SK-N-SH (cell line): Measurements from ENCODE around the gene SF3B4. TPM values are rescaled to one million over a fixed set of nuclear protein-coding genes. Genes with fewer than 3 reads are reported as not detected.

ENCODE experiments used
- CTCF ChIA-PET: fragments of 300-600, 350-600 bp; formaldehyde crosslinking; extraction: SDS; loops from one replicate; lab custom pipeline; 2021; lab: Yijun Ruan, JAX
- POLR2A ChIA-PET: fragments of 350-600 bp; sonication (Branson Sonifier 250); formaldehyde crosslinking; extraction: SDS; loops from one replicate; lab custom pipeline; 2020; ENCODE audit warnings: antibody characterized with exemption, inconsistent platforms; lab: Yijun Ruan, JAX
- DNase-seq: peaks from one replicate; pipeline ENCODE4 v3.0.0; 2012
- H2AFZ ChIP-seq: fragments of 200-600 bp; sonication (generic); 2 replicates; pipeline ENCODE4 v1.8.1; 2016; ENCODE audit warnings: antibody characterized with exemption, mild to moderate bottlenecking, low read depth
- H3F3A ChIP-seq: fragments of 200-600 bp; sonication (generic); replicated peaks from 2 replicates; pipeline ENCODE3; 2016; ENCODE audit warnings: antibody characterized with exemption, mild to moderate bottlenecking; ENCODE audit not compliant: insufficient read depth
- H3K27ac ChIP-seq, 2 experiments: fragments of 200-500 bp in 1 of 2; fragments of 200-600 bp in 1 of 2; sonication (Bioruptor generic) in 1 of 2; sonication (generic), shearing (Covaris generic) in 1 of 2; 2 replicates each; pipeline versions ENCODE4 v1.5.1 to v1.6.1; 2014 to 2016; ENCODE audit warnings: low read depth in 2 of 2, inconsistent platforms in 1 of 2, low read length in 1 of 2, mild to moderate bottlenecking in 1 of 2, mixed read lengths in 1 of 2
- H3K27me3 ChIP-seq: fragments of 200-600 bp; sonication (generic), shearing (Covaris generic); 2 replicates; pipeline ENCODE4 v1.6.1; 2016; ENCODE audit warnings: mixed run types; ENCODE audit not compliant: insufficient read depth
- H3K36me3 ChIP-seq, 2 experiments: fragments of 200-500 bp in 1 of 2; fragments of 200-600 bp in 1 of 2; sonication (Bioruptor generic) in 1 of 2; sonication (generic) in 1 of 2; replicated peaks in 1 of 2; 2 replicates each; pipeline versions ENCODE3 to v1.5.1; 2014 to 2016; ENCODE audit warnings: low read length in 1 of 2, mild to moderate bottlenecking in 1 of 2; ENCODE audit not compliant: insufficient read depth in 2 of 2, control insufficient read depth in 1 of 2
- H3K4me1 ChIP-seq, 2 experiments: fragments of 200-500 bp in 1 of 2; fragments of 200-600 bp in 1 of 2; sonication (Bioruptor generic) in 1 of 2; sonication (generic), shearing (Covaris generic) in 1 of 2; 2 replicates each; pipeline versions ENCODE4 v1.5.1 to v1.6.1; 2014 to 2016; ENCODE audit warnings: low read depth in 1 of 2, low read length in 1 of 2, mixed run types in 1 of 2; ENCODE audit not compliant: insufficient read depth in 2 of 2, control insufficient read depth in 1 of 2
- H3K4me2 ChIP-seq: fragments of 200-600 bp; sonication (generic), shearing (Covaris generic); 2 replicates; pipeline ENCODE4 v1.6.1; 2017; ENCODE audit warnings: mixed run types
- H3K4me3 ChIP-seq, 2 experiments: fragments of 200-500 bp in 1 of 2; fragments of 200-600 bp in 1 of 2; sonication (Bioruptor generic) in 1 of 2; sonication (generic), shearing (Covaris generic) in 1 of 2; 2 replicates each; pipeline versions ENCODE4 v1.5.1 to v1.8.1; 2014 to 2016; ENCODE audit warnings: low read depth in 2 of 2, inconsistent platforms in 1 of 2, low read length in 1 of 2, mild to moderate bottlenecking in 1 of 2, mixed read lengths in 1 of 2, moderate library complexity in 1 of 2
- H3K79me2 ChIP-seq: fragments of 200-600 bp; sonication (generic); 2 replicates; pipeline ENCODE4 v1.8.1; 2017; ENCODE audit warnings: mild to moderate bottlenecking; ENCODE audit not compliant: insufficient read depth
- H3K9ac ChIP-seq: fragments of 200-600 bp; sonication (generic); 2 replicates; pipeline ENCODE4 v1.6.1; 2017; ENCODE audit warnings: mixed run types
- H3K9me2 ChIP-seq: fragments of 200-600 bp; sonication (generic); 2 replicates; pipeline ENCODE4 v1.6.1; 2017; ENCODE audit warnings: mixed run types
- H3K9me3 ChIP-seq: fragments of 200-600 bp; sonication (generic); 2 replicates; pipeline ENCODE4 v1.6.1; 2017; ENCODE audit warnings: mixed run types, mild to moderate bottlenecking, moderate library complexity
- H4K20me1 ChIP-seq: fragments of 200-600 bp; sonication (generic); 2 replicates; pipeline ENCODE4 v1.6.1; 2017; ENCODE audit warnings: mild to moderate bottlenecking, mixed run types; ENCODE audit not compliant: insufficient read depth
- CHD2 ChIP-seq: fragments of 150-350 bp; IDR thresholded peaks from 2 replicates; pipeline ENCODE4 v1.6.1; 2018; ENCODE audit warnings: low read length; ENCODE audit not compliant: partially characterized antibody
- ELF1 ChIP-seq: IDR thresholded peaks from 2 replicates; pipeline ENCODE4 v1.4.0; 2012
- EZH2phosphoT487 ChIP-seq: fragments of 200-600 bp; sonication (generic); IDR thresholded peaks from 2 replicates; pipeline ENCODE4 v1.6.1; 2017; ENCODE audit warnings: low read depth, mixed run types, mild to moderate bottlenecking, antibody characterized with exemption, moderate library complexity, borderline replicate concordance
- FOSL2 ChIP-seq: IDR thresholded peaks from 2 replicates; pipeline ENCODE4 v1.4.0; 2012; ENCODE audit warnings: low read depth, mild to moderate bottlenecking, moderate library complexity, borderline replicate concordance
- FOXM1 ChIP-seq: IDR thresholded peaks from 2 replicates; pipeline ENCODE4 v1.4.0; 2012; ENCODE audit warnings: low read depth, mild to moderate bottlenecking
- MEF2A ChIP-seq: IDR thresholded peaks from 2 replicates; pipeline ENCODE4 v1.4.0; 2012; ENCODE audit warnings: low read depth, borderline replicate concordance
- MXI1 ChIP-seq: IDR thresholded peaks from 2 replicates; pipeline ENCODE4 v1.6.1; 2012; ENCODE audit warnings: mild to moderate bottlenecking, low read depth, low read length, improper control_type of control experiment
- NRF1 ChIP-seq: IDR thresholded peaks from 2 replicates; pipeline ENCODE4 v1.6.1; 2012; ENCODE audit warnings: low read depth, mild to moderate bottlenecking, low read length
- POLR2AphosphoS5 ChIP-seq: IDR thresholded peaks from 2 replicates; pipeline ENCODE4 v1.6.1; 2012; ENCODE audit warnings: low read depth, low read length
- RCOR1 ChIP-seq: fragments of 150-350 bp; IDR thresholded peaks from 2 replicates; pipeline ENCODE4 v1.6.1; 2017; ENCODE audit warnings: antibody characterized with exemption, low read length
- RFX5 ChIP-seq: IDR thresholded peaks from 2 replicates; pipeline ENCODE4 v1.6.1; 2012; ENCODE audit warnings: mild to moderate bottlenecking, improper control_type of control experiment, low read length
- RXRA ChIP-seq: IDR thresholded peaks from 2 replicates; pipeline ENCODE4 v1.4.0; 2012; ENCODE audit warnings: low read depth, mild to moderate bottlenecking, borderline replicate concordance
- SIN3A ChIP-seq: IDR thresholded peaks from 2 replicates; pipeline ENCODE4 v1.6.1; 2012; ENCODE audit warnings: low read depth, mild to moderate bottlenecking, low read length, moderate library complexity, borderline replicate concordance
- TAF1 ChIP-seq: IDR thresholded peaks from 2 replicates; pipeline ENCODE4 v1.6.1; 2012; ENCODE audit warnings: low read depth, mild to moderate bottlenecking, low read length, moderate library complexity, borderline replicate concordance
- TCF12 ChIP-seq: IDR thresholded peaks from 2 replicates; pipeline ENCODE4 v1.4.0; 2012
- TEAD4 ChIP-seq: IDR thresholded peaks from 2 replicates; pipeline ENCODE4 v1.4.0; 2012; ENCODE audit warnings: mild to moderate bottlenecking, borderline replicate concordance; ENCODE audit not compliant: insufficient read depth
- WGBS: methylation state at CpG from one replicate; pipeline ENCODE4 v1.1.6; 2017; ENCODE audit warnings: low lambda C conversion rate; 5-methylcytosine and 5-hydroxymethylcytosine counted together
- polyA plus RNA-seq, 3 experiments: library from polyadenylated mRNA; depleted of rRNA; stranded (reverse); fragments of >200 nt; gene quantifications; 2 replicates each; pipeline ENCODE4 v1.2.3, GENCODE V29; 2012
- TF ChIP-seq, protein P1 (sequence below): IDR thresholded peaks from 2 replicates; pipeline ENCODE4 v1.4.0; 2012; ENCODE audit warnings: low read depth
- TF ChIP-seq, protein P2 (sequence below): IDR thresholded peaks from 2 replicates; pipeline ENCODE4; 2012
- TF ChIP-seq, protein P3 (sequence below): IDR thresholded peaks from 2 replicates; pipeline ENCODE4 v1.6.1; 2012; ENCODE audit warnings: mild to moderate bottlenecking, low read depth, low read length, moderate library complexity
- TF ChIP-seq, protein P4 (sequence below): fragments of 150-350 bp; IDR thresholded peaks from 2 replicates; pipeline ENCODE4 v1.6.1; 2017; ENCODE audit warnings: antibody characterized with exemption, low read length, low read depth, borderline replicate concordance
- TF ChIP-seq, protein P5 (sequence below): fragments of 150-350 bp; IDR thresholded peaks from 2 replicates; pipeline ENCODE4 v1.6.1; 2016; ENCODE audit warnings: mild to moderate bottlenecking, low read depth, low read length

The SF3B4 gene
- polyA plus RNA-seq, 1 of the 3 experiments (the other 2 are of a cell fraction), result 54.3 TPM

DNA sequence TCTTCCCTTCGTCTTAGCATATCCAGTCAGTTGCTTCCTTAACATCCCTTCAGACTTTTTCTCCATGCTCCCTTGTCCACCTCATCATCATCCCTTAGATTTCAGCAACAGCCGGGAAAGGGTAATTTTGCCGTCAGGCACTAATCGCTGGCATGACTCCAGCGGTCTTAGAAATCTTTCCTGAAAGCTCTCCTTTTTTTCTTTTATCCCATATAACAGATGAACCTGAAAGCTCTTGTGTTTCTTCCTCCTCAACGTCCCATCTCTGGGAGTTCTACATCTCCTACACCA is 38.7 kb downstream of the SF3B4 start (continued):
- TF ChIP-seq, protein P1, sequence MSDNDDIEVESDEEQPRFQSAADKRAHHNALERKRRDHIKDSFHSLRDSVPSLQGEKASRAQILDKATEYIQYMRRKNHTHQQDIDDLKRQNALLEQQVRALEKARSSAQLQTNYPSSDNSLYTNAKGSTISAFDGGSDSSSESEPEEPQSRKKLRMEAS, result no peak
- TF ChIP-seq TCF12 (no peak), CHD2 (no peak), TEAD4 (no peak), TAF1 (no peak), MXI1 (no peak)
- TF ChIP-seq, protein P2, sequence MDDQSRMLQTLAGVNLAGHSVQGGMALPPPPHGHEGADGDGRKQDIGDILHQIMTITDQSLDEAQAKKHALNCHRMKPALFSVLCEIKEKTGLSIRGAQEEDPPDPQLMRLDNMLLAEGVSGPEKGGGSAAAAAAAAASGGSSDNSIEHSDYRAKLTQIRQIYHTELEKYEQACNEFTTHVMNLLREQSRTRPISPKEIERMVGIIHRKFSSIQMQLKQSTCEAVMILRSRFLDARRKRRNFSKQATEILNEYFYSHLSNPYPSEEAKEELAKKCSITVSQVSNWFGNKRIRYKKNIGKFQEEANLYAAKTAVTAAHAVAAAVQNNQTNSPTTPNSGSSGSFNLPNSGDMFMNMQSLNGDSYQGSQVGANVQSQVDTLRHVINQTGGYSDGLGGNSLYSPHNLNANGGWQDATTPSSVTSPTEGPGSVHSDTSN, result no peak
- TF ChIP-seq, protein P3, sequence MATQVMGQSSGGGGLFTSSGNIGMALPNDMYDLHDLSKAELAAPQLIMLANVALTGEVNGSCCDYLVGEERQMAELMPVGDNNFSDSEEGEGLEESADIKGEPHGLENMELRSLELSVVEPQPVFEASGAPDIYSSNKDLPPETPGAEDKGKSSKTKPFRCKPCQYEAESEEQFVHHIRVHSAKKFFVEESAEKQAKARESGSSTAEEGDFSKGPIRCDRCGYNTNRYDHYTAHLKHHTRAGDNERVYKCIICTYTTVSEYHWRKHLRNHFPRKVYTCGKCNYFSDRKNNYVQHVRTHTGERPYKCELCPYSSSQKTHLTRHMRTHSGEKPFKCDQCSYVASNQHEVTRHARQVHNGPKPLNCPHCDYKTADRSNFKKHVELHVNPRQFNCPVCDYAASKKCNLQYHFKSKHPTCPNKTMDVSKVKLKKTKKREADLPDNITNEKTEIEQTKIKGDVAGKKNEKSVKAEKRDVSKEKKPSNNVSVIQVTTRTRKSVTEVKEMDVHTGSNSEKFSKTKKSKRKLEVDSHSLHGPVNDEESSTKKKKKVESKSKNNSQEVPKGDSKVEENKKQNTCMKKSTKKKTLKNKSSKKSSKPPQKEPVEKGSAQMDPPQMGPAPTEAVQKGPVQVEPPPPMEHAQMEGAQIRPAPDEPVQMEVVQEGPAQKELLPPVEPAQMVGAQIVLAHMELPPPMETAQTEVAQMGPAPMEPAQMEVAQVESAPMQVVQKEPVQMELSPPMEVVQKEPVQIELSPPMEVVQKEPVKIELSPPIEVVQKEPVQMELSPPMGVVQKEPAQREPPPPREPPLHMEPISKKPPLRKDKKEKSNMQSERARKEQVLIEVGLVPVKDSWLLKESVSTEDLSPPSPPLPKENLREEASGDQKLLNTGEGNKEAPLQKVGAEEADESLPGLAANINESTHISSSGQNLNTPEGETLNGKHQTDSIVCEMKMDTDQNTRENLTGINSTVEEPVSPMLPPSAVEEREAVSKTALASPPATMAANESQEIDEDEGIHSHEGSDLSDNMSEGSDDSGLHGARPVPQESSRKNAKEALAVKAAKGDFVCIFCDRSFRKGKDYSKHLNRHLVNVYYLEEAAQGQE, result no peak
- TF ChIP-seq, all 33 proteins: peak for 0

DNA sequence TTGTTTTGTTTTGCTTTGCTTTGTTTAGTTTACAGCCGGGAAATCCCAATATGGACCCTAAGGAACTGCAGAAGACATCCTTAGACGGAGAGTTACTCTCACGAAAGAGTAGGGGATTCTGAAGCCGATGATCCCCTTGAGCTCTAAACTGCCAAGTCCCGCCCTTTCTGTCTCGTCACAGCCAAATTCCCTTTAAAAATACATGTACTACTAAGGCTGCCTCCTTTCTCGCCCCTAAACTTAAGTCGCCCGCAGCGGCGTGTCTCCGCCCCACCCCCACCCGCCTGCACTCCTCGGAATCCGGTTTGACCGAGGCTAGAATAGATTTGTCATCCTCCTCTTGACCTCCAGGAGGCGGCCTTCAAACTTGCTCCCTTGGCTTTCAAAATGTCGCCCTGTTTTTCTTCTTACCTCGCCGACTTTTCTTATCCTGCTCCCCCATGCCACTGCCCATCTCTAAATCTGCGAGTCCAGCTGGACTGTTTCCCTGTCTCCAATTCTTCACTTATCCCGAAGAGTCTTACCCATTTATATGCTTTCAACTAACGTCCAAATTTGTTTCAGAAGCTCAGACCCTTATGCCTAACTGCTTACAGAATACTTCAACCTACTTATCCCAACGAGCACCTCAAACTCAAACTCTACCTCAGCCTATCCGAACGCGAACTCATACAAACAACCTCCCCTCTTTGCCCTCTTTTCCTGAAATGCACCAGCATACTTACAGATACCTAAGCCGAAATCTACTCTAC is 39.2 kb downstream of the SF3B4 start:
- Histone ChIP-seq H3K9me2 (no peaks in the 10 kb centered on the region), H3K4me2 (peak overlapping the region; percentile 80), H4K20me1 (peaks cover 20% of the 10 kb centered on the region; the same call in 1 of the 2 replicates), H3K4me1 (peaks cover 8 to 19% of the 10 kb centered on the region in 2 experiments; a peak in 3 of 4 replicates), H3K9me3 (no peaks in the 10 kb centered on the region), H3F3A (peaks cover 43% of the 10 kb centered on the region), H3K36me3 (no peaks in the 10 kb centered on the region), H2AFZ (peak overlapping the region; percentile 88), H3K4me3 (peak overlapping the region; percentile 73 to 80), H3K27me3 (no peaks in the 10 kb centered on the region), H3K79me2 (peaks cover 23% of the 10 kb centered on the region), H3K27ac (peak overlapping the region; percentile 98 to 100), H3K9ac (peak overlapping the region; percentile 79)
- WGBS, result under 1% methylated on average over 28 of the region's 28 CpGs
- ChIA-PET POLR2A (interaction anchor here (0.6 to 4.4 kb wide), 24 partner anchors 11 to 299 kb away, joined by 3 to 34 read pairs (median 8); partner anchors contain the start of genes BOLA1, OTUD7B, SF3B4 and SV2A), CTCF (interaction anchor here (0.6 to 3.6 kb wide), 26 partner anchors 8 to 302 kb away, joined by 3 to 33 read pairs (median 4); partner anchors contain the start of genes BOLA1, SF3B4 and VPS45)
- peak; percentile 75 for DNase-seq
- no peak for TF ChIP-seq EZH2phosphoT487
- no peak for TF ChIP-seq FOSL2
- TF ChIP-seq, protein P4, sequence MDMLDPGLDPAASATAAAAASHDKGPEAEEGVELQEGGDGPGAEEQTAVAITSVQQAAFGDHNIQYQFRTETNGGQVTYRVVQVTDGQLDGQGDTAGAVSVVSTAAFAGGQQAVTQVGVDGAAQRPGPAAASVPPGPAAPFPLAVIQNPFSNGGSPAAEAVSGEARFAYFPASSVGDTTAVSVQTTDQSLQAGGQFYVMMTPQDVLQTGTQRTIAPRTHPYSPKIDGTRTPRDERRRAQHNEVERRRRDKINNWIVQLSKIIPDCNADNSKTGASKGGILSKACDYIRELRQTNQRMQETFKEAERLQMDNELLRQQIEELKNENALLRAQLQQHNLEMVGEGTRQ, result no peak
- no peak for TF ChIP-seq FOXM1
- TF ChIP-seq, protein P1, result peak; percentile 65
- TF ChIP-seq TEAD4, result 0 out of 2 replicates have a peak, but pooled peaks have one; percentile 16
- TF ChIP-seq RCOR1, result peak; percentile 71
- TF ChIP-seq RXRA, result peak; percentile 36; the same call in 1 of the 2 replicates
- peak; percentile 63 for TF ChIP-seq POLR2AphosphoS5
- TF ChIP-seq RFX5, result no peak
- TF ChIP-seq TCF12, result peak; percentile 28; the same call in 1 of the 2 replicates
- no peak for TF ChIP-seq MEF2A
- TF ChIP-seq SIN3A, result peak; percentile 80
- TF ChIP-seq NRF1, result no peak
- TF ChIP-seq ELF1, result no peak
- TF ChIP-seq, protein P5, sequence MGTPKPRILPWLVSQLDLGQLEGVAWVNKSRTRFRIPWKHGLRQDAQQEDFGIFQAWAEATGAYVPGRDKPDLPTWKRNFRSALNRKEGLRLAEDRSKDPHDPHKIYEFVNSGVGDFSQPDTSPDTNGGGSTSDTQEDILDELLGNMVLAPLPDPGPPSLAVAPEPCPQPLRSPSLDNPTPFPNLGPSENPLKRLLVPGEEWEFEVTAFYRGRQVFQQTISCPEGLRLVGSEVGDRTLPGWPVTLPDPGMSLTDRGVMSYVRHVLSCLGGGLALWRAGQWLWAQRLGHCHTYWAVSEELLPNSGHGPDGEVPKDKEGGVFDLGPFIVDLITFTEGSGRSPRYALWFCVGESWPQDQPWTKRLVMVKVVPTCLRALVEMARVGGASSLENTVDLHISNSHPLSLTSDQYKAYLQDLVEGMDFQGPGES, result no peak
- 0 out of 2 replicates have a peak, but pooled peaks have one; percentile 63 for TF ChIP-seq TAF1
- TF ChIP-seq MXI1, result peak; percentile 76
